GOT3 (cell line): ENCODE data around the gene MVB12A.

Source experiments
- DNase-seq: peaks from one replicate; lab custom pipeline; 2025; ENCODE audit warnings: mixed read lengths; lab: John Stamatoyannopoulos, UW

Gene MVB12A

GRCh38 chr19:17470068-17470841 is 50.4 kb downstream of the MVB12A start, which contains the start of gene SLC27A1:
TSS of gene SLC27A1 (plus strand) at chr19:17470524. CDS start at chr19:17470541, 17 bp downstream.
- peak; percentile 93 for DNase-seq

- DNase-seq = no peak
Measured at GRCh38 chr19:17471410-17472125, 51.7 kb downstream of the MVB12A start.

- no peak for DNase-seq
Measured at GRCh38 chr19:17473041-17473440, 53.2 kb downstream of the MVB12A start.
